ENCODE measurements around the gene GMPR2. TPM values are rescaled to one million over a fixed set of nuclear protein-coding genes. Genes with fewer than 3 reads are reported as not detected.
"Not testable (repeated sequence)": the region's sequence is repeated elsewhere in the genome, so short reads cannot be mapped to it uniquely, and the experiment has no call there.

The GMPR2 gene
- total and polyA plus RNA-seq, 2 of the 4 experiments (the other 2 are of a cell fraction), result 63.7 to 92.5 TPM

- H3K4me1 ChIP-seq (ENCODE audit: control insufficient read depth, insufficient read depth, low read length); H2AK5ac ChIP-seq (ENCODE audit: low read depth, low read length); H2BK120ac ChIP-seq (ENCODE audit: low read depth, low read length); H3K56ac ChIP-seq (ENCODE audit: extremely low read depth, insufficient read depth, low read length); H4K8ac ChIP-seq (ENCODE audit: low read depth in 2 of 2, low read length in 2 of 2); H3K9me1 ChIP-seq (ENCODE audit: insufficient read depth, low read length); H2BK15ac ChIP-seq (ENCODE audit: low read depth, low read length); H4K5ac ChIP-seq (ENCODE audit: low read depth, low read length); DNase-seq; H2BK5ac ChIP-seq (ENCODE audit: low read depth, low read length, poor library complexity, severe bottlenecking); dilution Hi-C loops (cut with HindIII; ENCODE audit: low sequenced_read_pairs, unreplicated experiment); POLR2A ChIA-PET (ENCODE audit: unreplicated experiment); H3K4ac ChIP-seq (ENCODE audit: low read depth, low read length); BruUV-seq (replicated peaks); in situ Hi-C loops (cut with MboI; ENCODE audit: low sequenced_read_pairs); H3K9ac ChIP-seq (ENCODE audit: low read depth, low read length); H2AK9ac ChIP-seq (replicated peaks; ENCODE audit: low read depth, low read length, poor library complexity); H4K20me1 ChIP-seq (ENCODE audit: insufficient read depth, low read length); H3K4me3 ChIP-seq (ENCODE audit: insufficient read depth, low read depth, low read length); H3K4me2 ChIP-seq (ENCODE audit: low read depth, low read length); H3K18ac ChIP-seq (ENCODE audit: low read depth, low read length); H3K14ac ChIP-seq (replicated peaks; ENCODE audit: low read depth, low read length); H3K9me3 ChIP-seq (ENCODE audit: control insufficient read depth, insufficient read depth, low read length); ATAC-seq (ENCODE audit: low read depth); H3K23ac ChIP-seq (ENCODE audit: low read depth, low read length); H3K36me3 ChIP-seq (ENCODE audit: control insufficient read depth, insufficient read depth, low read length); H2AFZ ChIP-seq (replicated peaks; ENCODE audit: low read length, poor library complexity); H4K91ac ChIP-seq (ENCODE audit: insufficient read depth, low read depth, low read length); H3K27me3 ChIP-seq (ENCODE audit: control insufficient read depth, insufficient read depth, low read length); H3K27ac ChIP-seq (ENCODE audit: insufficient read depth, low read length); H2BK20ac ChIP-seq (ENCODE audit: low read depth, low read length): not testable (repeated sequence)
- intact Hi-C loops (cut with micrococcal nuclease), result loop anchor here (1.0 to 10.0 kb wide), 3 partner anchors 15 to 218 kb away; partner anchors contain the start of genes GMPR2 and NEDD8
- no CpG with 5 or more reads among the region's 1 CpG for WGBS, 2 experiments (ENCODE audit: extremely low coverage in 2 of 2, insufficient read length in 1 of 2)
- H3K79me1 ChIP-seq (ENCODE audit: low read depth in 1 of 2, low read length in 2 of 2), result peaks cover 11 to 68% of the 10 kb centered on the region in 2 experiments
- CTCF ChIA-PET, result interaction anchor here (0.7 to 1.8 kb wide), 2 partner anchors 11 to 25 kb away, joined by 6 to 7 read pairs; partner anchors contain the start of gene TINF2
These were observed 15.9 kb upstream of the GMPR2 start for GRCh38 chr14:24216876-24217275.

Measured in IMR-90 (cell line).